ENCODE measurements around the gene PCDHB12.
"Not testable (repeated sequence)": the region's sequence is repeated elsewhere in the genome, so short reads cannot be mapped to it uniquely, and the experiment has no call there.

PCDHB12 gene

GRCh38 chr5:141180313-141180712, 28.2 kb upstream of the PCDHB12 start:
- no peak overlapping the region for H3K4me3 ChIP-seq (ENCODE audit: control insufficient read depth, low read depth, low read length)
- TF ChIP-seq, protein P1, sequence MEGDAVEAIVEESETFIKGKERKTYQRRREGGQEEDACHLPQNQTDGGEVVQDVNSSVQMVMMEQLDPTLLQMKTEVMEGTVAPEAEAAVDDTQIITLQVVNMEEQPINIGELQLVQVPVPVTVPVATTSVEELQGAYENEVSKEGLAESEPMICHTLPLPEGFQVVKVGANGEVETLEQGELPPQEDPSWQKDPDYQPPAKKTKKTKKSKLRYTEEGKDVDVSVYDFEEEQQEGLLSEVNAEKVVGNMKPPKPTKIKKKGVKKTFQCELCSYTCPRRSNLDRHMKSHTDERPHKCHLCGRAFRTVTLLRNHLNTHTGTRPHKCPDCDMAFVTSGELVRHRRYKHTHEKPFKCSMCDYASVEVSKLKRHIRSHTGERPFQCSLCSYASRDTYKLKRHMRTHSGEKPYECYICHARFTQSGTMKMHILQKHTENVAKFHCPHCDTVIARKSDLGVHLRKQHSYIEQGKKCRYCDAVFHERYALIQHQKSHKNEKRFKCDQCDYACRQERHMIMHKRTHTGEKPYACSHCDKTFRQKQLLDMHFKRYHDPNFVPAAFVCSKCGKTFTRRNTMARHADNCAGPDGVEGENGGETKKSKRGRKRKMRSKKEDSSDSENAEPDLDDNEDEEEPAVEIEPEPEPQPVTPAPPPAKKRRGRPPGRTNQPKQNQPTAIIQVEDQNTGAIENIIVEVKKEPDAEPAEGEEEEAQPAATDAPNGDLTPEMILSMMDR (IDR thresholded peaks at IDR 0.05; ENCODE audit: control insufficient read depth, insufficient read depth, low read depth, low read length, missing control alignments) = no peak

GRCh38 chr5:141182248-141182647, 26.3 kb upstream of the PCDHB12 start, which contains the start of gene PCDHB16:
TSS of gene PCDHB16 (plus strand) at chr5:141182387. CDS start at chr5:141182560, 173 bp downstream.
- TF ChIP-seq, protein P1 (IDR thresholded peaks at IDR 0.05; ENCODE audit: control insufficient read depth, insufficient read depth, low read depth, low read length, missing control alignments) = peak; percentile 61
- H3K4me3 ChIP-seq (ENCODE audit: control insufficient read depth, low read depth, low read length) = peak within 1 kb of the TSS; percentile 34
- DNase-seq (ENCODE audit: low read depth) = no peak

More at GRCh38 chr5:141180313-141180712, 28.2 kb upstream of the PCDHB12 start:
- no peak for DNase-seq (ENCODE audit: low read depth)

- not testable (repeated sequence) for H3K4me3 ChIP-seq (ENCODE audit: control insufficient read depth, low read depth, low read length); DNase-seq (ENCODE audit: low read depth)
Observed at GRCh38 chr5:141184117-141184855, 24.2 kb upstream of the PCDHB12 start.

DNA sequence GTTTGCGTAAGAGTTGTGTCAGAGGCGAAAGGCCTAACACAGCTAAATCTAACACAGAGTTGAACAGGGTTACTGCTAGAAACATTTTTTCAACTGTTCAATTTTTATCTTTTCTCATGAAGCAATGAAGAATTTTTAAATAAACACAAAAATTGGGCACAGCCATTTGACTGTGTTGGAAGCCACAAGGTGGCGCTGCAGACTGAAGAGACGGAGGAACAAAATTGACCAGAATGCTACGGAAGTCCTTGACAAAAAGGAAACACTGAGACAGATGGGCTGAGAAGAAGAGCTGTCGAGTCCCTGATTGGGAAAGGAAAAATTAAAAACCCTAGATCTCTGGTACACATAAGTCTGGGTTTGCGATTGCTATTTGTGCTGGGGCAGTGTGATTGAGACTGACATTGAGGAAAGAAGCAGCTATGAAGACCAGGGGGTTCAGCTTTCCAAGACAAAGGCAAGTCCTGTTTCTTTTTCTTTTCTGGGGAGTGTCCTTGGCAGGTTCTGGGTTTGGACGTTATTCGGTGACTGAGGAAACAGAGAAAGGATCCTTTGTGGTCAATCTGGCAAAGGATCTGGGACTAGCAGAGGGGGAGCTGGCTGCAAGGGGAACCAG, 21.5 kb upstream of the PCDHB12 start, which contains the start of gene PCDHB9:
Gene PCDHB9, plus strand, starts transcription at position 265 of the 616 bp plus-strand sequence. Its CDS starts 158 bp downstream, at position 423.
- no peak for DNase-seq (ENCODE audit: low read depth)
- peak within 1 kb of the TSS; percentile 27 for H3K4me3 ChIP-seq (ENCODE audit: control insufficient read depth, low read depth, low read length)

GRCh38 chr5:141188682-141189081, 19.8 kb upstream of the PCDHB12 start:
- not testable (repeated sequence) for H3K4me3 ChIP-seq (ENCODE audit: control insufficient read depth, low read depth, low read length); DNase-seq (ENCODE audit: low read depth)

More for the DNA sequence above, 21.5 kb upstream of the PCDHB12 start, which contains the start of gene PCDHB9:
- TF ChIP-seq, protein P1 (IDR thresholded peaks at IDR 0.05; ENCODE audit: control insufficient read depth, insufficient read depth, low read depth, low read length, missing control alignments) = peak; percentile 70

- DNase-seq (ENCODE audit: low read depth); H3K4me3 ChIP-seq (ENCODE audit: control insufficient read depth, low read depth, low read length): not testable (repeated sequence)
Observed at GRCh38 chr5:141189131-141189530, 19.4 kb upstream of the PCDHB12 start.

GRCh38 chr5:141192110-141192725, 16.3 kb upstream of the PCDHB12 start, which contains the start of gene PCDHB10:
TSS of gene PCDHB10 (plus strand) at chr5:141192353. CDS start at chr5:141192553, 200 bp downstream.
- no peak for DNase-seq (ENCODE audit: low read depth)
- peak within 1 kb of the TSS; percentile 2; the same call in 1 of the 2 replicates for H3K4me3 ChIP-seq (ENCODE audit: control insufficient read depth, low read depth, low read length)
- TF ChIP-seq, protein P1 (IDR thresholded peaks at IDR 0.05; ENCODE audit: control insufficient read depth, insufficient read depth, low read depth, low read length, missing control alignments) = peak; percentile 66

- H3K4me3 ChIP-seq (ENCODE audit: control insufficient read depth, low read depth, low read length); DNase-seq (ENCODE audit: low read depth): not testable (repeated sequence)
Observed at GRCh38 chr5:141194332-141194731, 14.2 kb upstream of the PCDHB12 start.
